GM12891 (cell line): ENCODE measurements around the gene MED26.

Experiments
- PAX5 ChIP-seq: IDR thresholded peaks from 2 replicates; pipeline ENCODE4 v1.6.1; 2011; ENCODE audit warnings: low read length, moderate library complexity, mild to moderate bottlenecking; ENCODE audit not compliant: insufficient read depth, severe bottlenecking
- POLR2A ChIP-seq: IDR thresholded peaks from 2 replicates; pipeline ENCODE4 v1.6.1; 2011; ENCODE audit warnings: low read depth, low read length, control low read depth
- POLR2AphosphoS5 ChIP-seq: IDR thresholded peaks from 2 replicates; pipeline ENCODE4 v1.6.1; 2011; ENCODE audit warnings: low read depth, low read length, control low read depth
- SPI1 ChIP-seq: IDR thresholded peaks from 2 replicates; pipeline ENCODE4 v1.6.1; 2011; ENCODE audit warnings: low read depth, low read length, control low read depth
- TAF1 ChIP-seq: IDR thresholded peaks from 2 replicates; pipeline ENCODE4 v1.6.1; 2011; ENCODE audit warnings: low read depth, low read length, control low read depth

DNA sequence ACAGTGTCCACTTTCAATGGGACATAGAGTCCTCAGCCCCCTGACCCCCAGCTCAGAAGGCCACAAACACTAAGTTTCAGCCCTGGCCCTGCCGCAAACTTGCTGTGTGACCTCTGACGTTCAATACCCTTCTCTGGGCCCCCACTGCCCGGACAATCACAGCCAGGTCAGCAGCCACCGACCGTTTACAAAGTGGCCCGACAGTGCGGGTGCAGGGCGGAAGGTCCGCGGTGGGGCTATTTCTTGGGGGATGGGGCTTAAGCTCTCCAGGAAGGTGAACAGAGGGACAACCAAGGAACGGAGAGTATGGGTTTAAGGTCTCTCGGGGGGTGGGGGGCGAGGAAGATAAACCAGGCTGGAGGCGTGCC is 31.4 kb upstream of the MED26 start:
- TF ChIP-seq POLR2AphosphoS5 = no peak
- TF ChIP-seq POLR2A = no peak
- TF ChIP-seq SPI1 = no peak
- TF ChIP-seq TAF1 = no peak
- no peak for TF ChIP-seq PAX5
